ENCODE measurements around the gene MAP3K5.

- TF ChIP-seq EZH2phosphoT487 (IDR thresholded peaks at IDR 0.05): no peak
- no peak for TF ChIP-seq CTCF (IDR thresholded peaks at IDR 0.05)
These were observed 30.9 kb downstream of the MAP3K5 start for GRCh38 chr6:136761227-136761922.
